Glutamatergic neuron (in vitro differentiated cells): ENCODE results near the gene CHRNG. TPM values are rescaled to one million over a fixed set of nuclear protein-coding genes. Genes with fewer than 3 reads are reported as not detected.
"Not testable (repeated sequence)": the region's sequence is repeated elsewhere in the genome, so short reads cannot be mapped to it uniquely, and the experiment has no call there.

ENCODE experiments used
- DNase-seq: peaks from one replicate; pipeline ENCODE4 v3.0.0; 2022
- H3K27ac Mint-ChIP-seq: one replicate; pipeline ENCODE4 v1.8.0; 2020; ENCODE audit warnings: mild to moderate bottlenecking, mixed read lengths, inconsistent platforms; ENCODE audit not compliant: unreplicated experiment
- H3K27me3 Mint-ChIP-seq: one replicate; pipeline ENCODE4 v1.8.0; 2020; ENCODE audit warnings: mild to moderate bottlenecking, moderate library complexity, mixed read lengths, inconsistent platforms; ENCODE audit not compliant: unreplicated experiment
- H3K36me3 Mint-ChIP-seq: one replicate; pipeline ENCODE4 v1.8.0; 2020; ENCODE audit warnings: mild to moderate bottlenecking, mixed read lengths, inconsistent platforms; ENCODE audit not compliant: unreplicated experiment
- H3K4me1 Mint-ChIP-seq: one replicate; pipeline ENCODE4 v1.8.0; 2020; ENCODE audit warnings: mild to moderate bottlenecking, low read depth, mixed read lengths, inconsistent platforms; ENCODE audit not compliant: unreplicated experiment
- H3K4me3 Mint-ChIP-seq: one replicate; pipeline ENCODE4 v1.8.0; 2020; ENCODE audit warnings: mild to moderate bottlenecking, mixed read lengths, inconsistent platforms; ENCODE audit not compliant: unreplicated experiment
- H3K9me3 Mint-ChIP-seq: one replicate; pipeline ENCODE4 v1.8.0; 2020; ENCODE audit warnings: mild to moderate bottlenecking, moderate library complexity, mixed read lengths, inconsistent platforms; ENCODE audit not compliant: unreplicated experiment
- CTCF ChIP-seq: fragments of 200-600 bp; sonication (generic); IDR thresholded peaks from one replicate; pipeline ENCODE4 v1.5.0; 2021; ENCODE audit not compliant: partially characterized antibody, unreplicated experiment
- total RNA-seq: library from RNA; stranded (reverse); fragmentation: NEBNext Ultra II Directional; extraction: Animal tissue kit (Norgen Biotek cat#: 25700); gene quantifications from one replicate; pipeline ENCODE4 v1.2.1, GENCODE V29; 2021; ENCODE audit not compliant: unreplicated experiment

Gene CHRNG
- total RNA-seq, 1 donor from 2014 or later = 3.5 TPM

DNA sequence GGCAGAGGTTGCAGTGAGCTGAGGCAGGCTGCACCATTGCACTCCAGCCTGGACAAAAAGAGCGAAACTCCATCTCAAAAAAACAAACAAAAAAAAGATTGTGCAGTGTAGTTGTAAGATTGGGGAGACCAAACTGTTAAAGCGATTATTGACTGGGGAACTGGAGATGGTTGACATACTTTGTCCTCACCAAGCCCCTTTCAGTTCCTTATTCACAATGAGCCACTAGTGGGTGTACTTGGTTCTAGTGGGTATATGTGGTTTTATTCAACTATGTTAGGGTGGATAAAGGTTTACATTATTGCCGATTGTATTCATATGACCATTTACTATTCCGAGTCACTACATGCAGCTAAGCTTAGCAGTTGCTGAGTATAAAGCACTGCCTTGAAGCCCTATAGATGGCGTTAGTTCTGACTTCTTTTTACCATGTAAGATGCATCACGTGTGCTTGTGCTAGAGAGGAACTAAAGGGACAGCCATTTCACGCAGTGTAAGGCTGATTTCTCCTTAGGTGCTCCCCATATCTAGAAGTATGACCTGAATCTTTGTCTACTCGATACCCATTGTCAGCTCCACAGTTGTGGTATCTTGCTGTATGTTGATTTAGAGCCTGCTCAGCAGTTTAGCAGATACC, 23.1 kb downstream of the CHRNG start:
- no peak overlapping the region for H3K27ac Mint-ChIP-seq

DNA sequence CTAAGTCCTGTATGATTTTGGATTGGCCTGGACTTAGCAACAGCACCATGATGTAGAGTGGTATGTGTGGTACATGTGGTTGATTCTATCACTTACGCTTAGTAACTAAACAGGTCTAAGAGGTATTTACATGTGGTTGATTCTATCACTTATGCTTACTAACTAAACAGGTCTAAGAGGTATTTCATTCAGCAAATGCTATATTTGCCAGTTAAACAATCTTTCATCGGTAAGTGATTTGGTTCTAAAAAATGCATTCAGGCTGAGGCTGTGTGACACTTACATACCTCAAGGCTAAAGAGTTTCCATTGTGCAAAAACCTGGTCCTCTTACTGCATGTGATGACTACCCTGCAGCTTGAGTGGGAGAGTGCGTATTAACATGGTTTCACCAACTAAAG, 24.1 kb downstream of the CHRNG start:
- no peak overlapping the region for H3K27ac Mint-ChIP-seq
- H3K36me3 Mint-ChIP-seq = no peaks in the 10 kb centered on the region
- no peaks in the 10 kb centered on the region for H3K27me3 Mint-ChIP-seq
- no peak for DNase-seq
- TF ChIP-seq CTCF = no peak
- no peaks in the 10 kb centered on the region for H3K4me1 Mint-ChIP-seq
- H3K4me3 Mint-ChIP-seq = no peak overlapping the region
- H3K9me3 Mint-ChIP-seq = no peaks in the 10 kb centered on the region

More for the DNA sequence above, 23.1 kb downstream of the CHRNG start:
- DNase-seq = no peak
- no peak for TF ChIP-seq CTCF
- H3K4me1 Mint-ChIP-seq = no peaks in the 10 kb centered on the region
- no peaks in the 10 kb centered on the region for H3K36me3 Mint-ChIP-seq
- no peak overlapping the region for H3K4me3 Mint-ChIP-seq
- no peaks in the 10 kb centered on the region for H3K9me3 Mint-ChIP-seq
- no peaks in the 10 kb centered on the region for H3K27me3 Mint-ChIP-seq

GRCh38 chr2:232567721-232568120, 28.2 kb downstream of the CHRNG start:
- no peaks in the 10 kb centered on the region for H3K4me1 Mint-ChIP-seq
- DNase-seq = no peak
- H3K36me3 Mint-ChIP-seq = peaks cover 3% of the 10 kb centered on the region
- TF ChIP-seq CTCF = no peak
- no peak overlapping the region for H3K4me3 Mint-ChIP-seq
- no peak overlapping the region for H3K27ac Mint-ChIP-seq
- H3K9me3 Mint-ChIP-seq = no peaks in the 10 kb centered on the region
- no peaks in the 10 kb centered on the region for H3K27me3 Mint-ChIP-seq

DNA sequence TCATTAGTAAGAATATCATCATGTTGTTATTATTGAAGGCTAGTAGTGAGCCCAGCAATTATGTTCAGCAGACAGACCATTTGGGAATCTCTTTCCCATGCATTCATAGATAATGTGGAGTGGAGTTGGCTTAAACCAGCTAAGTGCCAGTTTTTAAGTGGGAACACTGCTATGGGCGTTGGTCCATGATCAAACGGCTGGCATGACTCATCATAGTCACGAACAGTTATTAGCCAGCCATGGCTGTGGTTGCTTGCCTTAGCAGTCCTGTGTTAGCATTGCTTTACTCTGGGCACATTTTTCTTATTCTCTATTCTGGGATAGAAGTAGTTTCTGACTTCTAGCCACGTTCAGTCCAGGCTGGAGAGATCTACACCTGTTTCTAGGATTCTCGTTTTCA, 28.7 kb downstream of the CHRNG start:
- no peaks in the 10 kb centered on the region for H3K4me1 Mint-ChIP-seq
- no peaks in the 10 kb centered on the region for H3K27me3 Mint-ChIP-seq
- no peak for DNase-seq
- no peaks in the 10 kb centered on the region for H3K9me3 Mint-ChIP-seq
- H3K27ac Mint-ChIP-seq = no peak overlapping the region
- no peak overlapping the region for H3K4me3 Mint-ChIP-seq
- H3K36me3 Mint-ChIP-seq = peaks cover 3% of the 10 kb centered on the region
- TF ChIP-seq CTCF = no peak

DNA sequence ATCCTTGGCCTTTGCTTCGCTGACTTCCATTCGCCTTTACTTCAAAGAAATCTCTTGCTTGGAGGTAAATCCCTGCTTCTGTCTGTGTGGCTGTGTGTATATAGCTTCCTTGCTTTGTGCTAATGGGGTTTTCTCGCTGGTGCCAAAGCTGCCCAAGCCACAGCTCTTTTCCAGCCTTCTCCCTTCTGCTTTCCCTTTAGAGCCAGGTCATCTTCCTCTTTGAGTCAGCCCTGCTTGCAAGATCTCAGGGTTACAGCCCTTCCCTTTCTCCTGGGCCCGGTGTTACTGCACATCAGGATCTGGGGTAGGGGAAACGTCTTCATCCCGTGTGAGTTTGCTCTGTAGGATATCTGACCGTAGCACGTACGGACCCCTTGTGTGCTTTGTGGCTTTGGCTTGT, 30.0 kb downstream of the CHRNG start:
- no peaks in the 10 kb centered on the region for H3K9me3 Mint-ChIP-seq
- H3K4me3 Mint-ChIP-seq = no peak overlapping the region
- H3K27me3 Mint-ChIP-seq = no peaks in the 10 kb centered on the region
- TF ChIP-seq CTCF = no peak
- peaks cover 3% of the 10 kb centered on the region for H3K36me3 Mint-ChIP-seq
- no peaks in the 10 kb centered on the region for H3K4me1 Mint-ChIP-seq
- H3K27ac Mint-ChIP-seq = no peak overlapping the region
- DNase-seq = no peak

DNA sequence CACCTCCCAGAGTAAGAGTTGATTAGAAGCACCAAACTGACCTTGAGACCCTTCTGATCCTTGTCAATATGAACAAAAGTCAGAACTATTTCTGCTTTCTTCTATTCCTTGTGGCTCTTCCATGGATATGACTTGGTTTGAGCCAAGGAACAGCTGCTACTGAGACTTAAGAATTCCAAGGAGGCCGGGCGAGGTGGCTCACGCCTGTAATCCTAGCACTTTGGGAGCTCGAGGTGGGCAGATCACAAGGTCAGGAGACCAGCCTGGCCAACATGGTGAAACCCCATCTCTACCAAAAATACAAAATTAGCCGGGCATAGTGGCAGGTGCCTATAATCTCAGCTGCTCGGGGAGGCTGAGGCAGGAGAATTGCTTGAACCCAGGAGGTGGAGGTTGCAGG, 31.0 kb downstream of the CHRNG start:
- H3K36me3 Mint-ChIP-seq, DNase-seq, H3K27me3 Mint-ChIP-seq, H3K4me3 Mint-ChIP-seq, H3K27ac Mint-ChIP-seq, H3K9me3 Mint-ChIP-seq, H3K4me1 Mint-ChIP-seq: not testable (repeated sequence)
